ENCODE results near the gene POLR2L.
A peak's percentile ranks its signal among the peaks of the same experiment; 100 is the strongest.

The POLR2L gene

DNA sequence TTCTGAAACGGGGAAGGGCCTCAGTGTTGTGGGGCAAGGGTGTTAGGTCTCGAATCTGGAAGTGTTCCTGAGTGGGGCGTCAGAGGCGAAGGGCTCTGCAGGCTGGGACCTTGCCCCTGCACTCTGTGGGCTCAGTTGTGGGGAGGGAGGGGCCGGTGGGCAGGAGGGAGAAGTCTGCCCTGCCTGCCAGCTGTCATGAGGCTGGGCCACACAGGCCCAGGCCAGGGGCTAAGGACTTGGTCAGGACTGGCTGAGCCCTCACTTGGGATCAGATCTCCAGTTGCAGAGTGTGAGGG, 14.5 kb downstream of the POLR2L start, which contains the start of gene CRACR2B:
Gene CRACR2B (plus strand): TSS at position 23 of the 296 bp plus-strand sequence. CDS start 689 bp downstream, outside the sequence.
- peak within 1 kb of the TSS; percentile 14 for H3K4me3 ChIP-seq (ENCODE audit: control insufficient read depth, low read depth, low read length)
- TF ChIP-seq, protein P1, sequence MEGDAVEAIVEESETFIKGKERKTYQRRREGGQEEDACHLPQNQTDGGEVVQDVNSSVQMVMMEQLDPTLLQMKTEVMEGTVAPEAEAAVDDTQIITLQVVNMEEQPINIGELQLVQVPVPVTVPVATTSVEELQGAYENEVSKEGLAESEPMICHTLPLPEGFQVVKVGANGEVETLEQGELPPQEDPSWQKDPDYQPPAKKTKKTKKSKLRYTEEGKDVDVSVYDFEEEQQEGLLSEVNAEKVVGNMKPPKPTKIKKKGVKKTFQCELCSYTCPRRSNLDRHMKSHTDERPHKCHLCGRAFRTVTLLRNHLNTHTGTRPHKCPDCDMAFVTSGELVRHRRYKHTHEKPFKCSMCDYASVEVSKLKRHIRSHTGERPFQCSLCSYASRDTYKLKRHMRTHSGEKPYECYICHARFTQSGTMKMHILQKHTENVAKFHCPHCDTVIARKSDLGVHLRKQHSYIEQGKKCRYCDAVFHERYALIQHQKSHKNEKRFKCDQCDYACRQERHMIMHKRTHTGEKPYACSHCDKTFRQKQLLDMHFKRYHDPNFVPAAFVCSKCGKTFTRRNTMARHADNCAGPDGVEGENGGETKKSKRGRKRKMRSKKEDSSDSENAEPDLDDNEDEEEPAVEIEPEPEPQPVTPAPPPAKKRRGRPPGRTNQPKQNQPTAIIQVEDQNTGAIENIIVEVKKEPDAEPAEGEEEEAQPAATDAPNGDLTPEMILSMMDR (IDR thresholded peaks at IDR 0.05; ENCODE audit: control insufficient read depth, insufficient read depth, low read depth, low read length, missing control alignments): no peak

DNA sequence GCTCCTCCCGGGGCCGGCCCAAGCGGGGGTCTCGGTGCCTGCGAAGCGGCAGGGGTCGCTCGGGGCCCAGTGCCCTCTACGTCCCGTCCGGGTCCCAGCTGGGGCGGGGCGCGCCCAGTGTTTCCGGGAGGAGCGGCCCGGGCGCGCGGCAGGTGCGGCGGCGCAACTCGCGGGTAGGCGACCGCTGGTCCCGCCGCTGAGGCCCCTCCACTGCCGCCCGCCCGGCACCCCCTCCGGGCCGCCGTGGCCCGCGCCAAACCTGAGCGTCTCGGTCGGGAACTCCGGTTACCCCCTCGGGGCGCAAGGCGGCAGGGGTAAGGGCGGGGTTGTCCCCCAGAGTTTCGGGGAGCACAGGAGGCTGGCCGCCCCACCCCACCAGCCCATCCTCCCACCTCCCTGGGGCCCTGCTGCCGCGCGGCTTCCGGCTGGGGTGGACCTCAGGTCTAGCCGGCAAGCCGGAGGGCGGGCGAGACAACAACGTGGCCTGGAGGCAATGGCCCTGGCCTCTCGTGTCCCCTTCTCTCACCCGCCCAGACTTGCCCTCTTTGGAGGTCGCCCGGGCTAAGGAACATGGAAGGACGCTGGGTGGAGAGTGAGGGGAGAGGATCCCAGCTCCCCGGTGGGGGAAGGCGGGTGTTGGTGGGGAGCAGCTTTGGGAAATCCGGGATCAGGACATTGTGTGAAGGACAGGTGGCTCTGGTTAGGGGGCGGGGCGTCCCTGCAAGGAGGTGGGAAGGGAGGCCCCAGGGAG, 15.0 kb downstream of the POLR2L start:
- no peak for DNase-seq (ENCODE audit: low read depth)
- no peak overlapping the region; the same call in 1 of the 2 replicates for H3K4me3 ChIP-seq (ENCODE audit: control insufficient read depth, low read depth, low read length)
- TF ChIP-seq, protein P1 (IDR thresholded peaks at IDR 0.05; ENCODE audit: control insufficient read depth, insufficient read depth, low read depth, low read length, missing control alignments): no peak

More for the DNA sequence above, 14.5 kb downstream of the POLR2L start, which contains the start of gene CRACR2B:
- no peak for DNase-seq (ENCODE audit: low read depth)

DNA sequence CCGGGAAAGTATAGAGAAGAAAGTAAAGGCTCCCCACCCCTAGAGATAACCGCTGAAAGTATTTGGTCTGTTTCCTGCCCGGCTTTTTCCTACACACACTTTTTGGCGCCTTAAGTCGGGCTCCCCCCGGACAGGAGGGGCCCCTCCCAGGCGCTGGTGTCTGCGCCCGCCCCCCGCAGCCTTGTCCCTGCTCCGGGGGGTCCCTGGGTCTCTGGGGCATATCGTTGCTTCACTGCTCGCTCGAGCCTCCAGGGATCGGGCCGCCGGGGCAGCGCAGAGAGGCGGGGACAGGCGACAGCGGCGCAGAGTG, 15.5 kb downstream of the POLR2L start:
- TF ChIP-seq, protein P1 (IDR thresholded peaks at IDR 0.05; ENCODE audit: control insufficient read depth, insufficient read depth, low read depth, low read length, missing control alignments): no peak
- DNase-seq (ENCODE audit: low read depth): no peak
- peak overlapping the region; percentile 14 for H3K4me3 ChIP-seq (ENCODE audit: control insufficient read depth, low read depth, low read length)

DNA sequence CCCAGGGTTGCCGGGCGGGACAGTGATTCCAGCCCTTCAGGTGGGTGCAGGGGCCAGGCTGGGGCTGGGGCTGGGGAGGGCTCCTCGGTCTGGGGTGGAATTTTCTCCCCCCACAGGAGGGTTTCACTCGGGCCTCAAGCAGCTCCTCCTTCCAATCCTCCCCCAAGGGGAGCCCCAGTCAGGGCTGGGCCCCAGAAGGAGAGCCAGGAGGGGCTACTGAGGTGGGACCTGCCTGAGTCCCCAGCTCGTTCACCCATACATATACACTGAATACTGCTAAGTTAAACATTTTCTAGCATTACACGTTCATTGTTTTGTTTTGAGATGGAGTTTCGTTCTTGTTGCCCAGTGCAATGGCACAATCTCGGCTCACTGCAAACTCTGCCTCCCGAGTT, 16.1 kb downstream of the POLR2L start:
- TF ChIP-seq, protein P1 (IDR thresholded peaks at IDR 0.05; ENCODE audit: control insufficient read depth, insufficient read depth, low read depth, low read length, missing control alignments): no peak
- no peak for DNase-seq (ENCODE audit: low read depth)
- no peak overlapping the region for H3K4me3 ChIP-seq (ENCODE audit: control insufficient read depth, low read depth, low read length)

DNA sequence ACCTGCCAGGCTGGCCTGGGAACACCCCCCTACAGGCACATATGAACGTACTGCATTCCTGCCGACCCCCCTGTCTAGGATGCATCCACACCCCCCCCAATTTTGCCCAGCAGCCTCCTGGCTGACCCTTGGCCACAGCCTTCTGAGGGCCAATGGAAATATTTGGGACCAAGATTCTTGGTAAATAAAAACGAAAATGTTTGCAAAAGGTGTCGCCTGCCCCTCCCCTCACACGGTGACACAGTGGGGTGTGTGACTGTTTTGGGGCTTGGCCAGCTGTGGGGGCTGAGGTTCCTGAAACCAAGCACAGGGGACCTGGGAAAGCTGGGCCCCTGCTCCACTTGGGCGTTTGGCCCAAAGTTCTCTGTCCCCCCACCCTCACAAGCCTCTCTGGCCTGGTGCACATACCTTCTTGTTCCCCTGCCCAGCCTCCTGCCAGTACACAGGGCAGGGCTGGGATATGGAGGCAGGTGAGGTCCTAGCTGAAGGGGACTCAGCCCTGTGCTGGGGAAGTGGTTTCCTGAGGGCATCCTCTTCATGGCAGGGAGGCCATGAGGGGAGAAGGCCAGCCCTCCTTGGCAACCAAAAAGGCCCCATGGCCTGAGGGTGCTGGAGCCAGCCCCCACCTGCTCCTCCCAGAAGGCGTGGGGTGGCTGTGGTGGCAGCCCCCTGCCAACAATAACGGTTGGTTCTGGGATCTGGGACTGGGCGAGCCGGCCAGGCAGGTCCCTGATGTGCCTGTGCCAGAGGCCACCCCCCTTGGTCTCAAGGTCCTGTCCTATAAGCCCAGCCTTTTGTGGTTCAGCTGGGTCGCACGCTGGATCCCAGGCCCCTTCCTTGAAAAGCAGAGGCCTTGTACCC, 16.7 kb downstream of the POLR2L start:
- TF ChIP-seq, protein P1 (IDR thresholded peaks at IDR 0.05; ENCODE audit: control insufficient read depth, insufficient read depth, low read depth, low read length, missing control alignments): no peak
- no peak overlapping the region for H3K4me3 ChIP-seq (ENCODE audit: control insufficient read depth, low read depth, low read length)

DNA sequence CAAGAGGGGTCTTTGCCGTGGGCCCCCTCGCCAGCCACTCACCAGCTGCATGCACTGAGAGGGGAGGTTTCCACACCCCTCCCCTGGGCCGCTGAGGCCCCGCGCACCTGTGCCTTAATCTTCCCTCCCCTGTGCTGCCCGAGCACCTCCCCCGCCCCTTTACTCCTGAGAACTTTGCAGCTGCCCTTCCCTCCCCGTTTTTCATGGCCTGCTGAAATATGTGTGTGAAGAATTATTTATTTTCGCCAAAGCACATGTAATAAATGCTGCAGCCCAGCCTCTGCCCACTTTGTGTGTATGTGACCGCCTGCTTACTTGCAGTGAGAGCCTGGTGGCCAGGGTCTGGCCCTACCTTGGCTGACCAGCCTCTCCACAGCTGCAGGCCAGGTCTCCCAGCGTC, 17.4 kb downstream of the POLR2L start:
- DNase-seq (ENCODE audit: low read depth): no peak
- H3K4me3 ChIP-seq (ENCODE audit: control insufficient read depth, low read depth, low read length): no peak overlapping the region
- TF ChIP-seq, protein P1 (IDR thresholded peaks at IDR 0.05; ENCODE audit: control insufficient read depth, insufficient read depth, low read depth, low read length, missing control alignments): no peak

More for the DNA sequence above, 16.7 kb downstream of the POLR2L start:
- DNase-seq (ENCODE audit: low read depth): no peak

Data from AG09309 (cell line).